ENCODE data around the gene MEFV. TPM values are rescaled to one million over a fixed set of nuclear protein-coding genes. Genes with fewer than 3 reads are reported as not detected.
"Not testable (repeated sequence)": the region's sequence is repeated elsewhere in the genome, so short reads cannot be mapped to it uniquely, and the experiment has no call there.

MEFV gene
- total RNA-seq, 1 donor from 2014 or later: 0.25 TPM

DNA sequence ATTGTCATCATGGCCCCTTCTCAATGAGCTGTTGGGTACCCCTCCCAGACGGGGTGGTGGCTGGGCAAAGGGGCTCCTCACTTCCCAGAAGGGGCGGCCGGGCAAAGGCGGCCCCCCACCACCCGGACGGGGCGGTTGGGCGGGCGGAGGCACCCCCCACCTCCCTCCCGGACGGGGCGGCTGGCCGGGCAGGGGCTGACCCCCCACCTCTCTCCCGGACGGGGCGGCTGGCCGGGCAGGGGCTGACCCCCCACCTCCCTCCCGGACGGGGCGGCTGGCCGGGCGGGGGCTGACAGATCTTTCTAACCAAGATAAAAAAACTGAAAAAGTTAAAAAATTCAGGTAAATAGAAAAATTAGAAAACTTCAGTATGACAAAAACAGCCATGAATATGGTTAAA, 14.8 kb upstream of the MEFV start:
- intact Hi-C loops (cut with micrococcal nuclease): not testable (repeated sequence)

DNA sequence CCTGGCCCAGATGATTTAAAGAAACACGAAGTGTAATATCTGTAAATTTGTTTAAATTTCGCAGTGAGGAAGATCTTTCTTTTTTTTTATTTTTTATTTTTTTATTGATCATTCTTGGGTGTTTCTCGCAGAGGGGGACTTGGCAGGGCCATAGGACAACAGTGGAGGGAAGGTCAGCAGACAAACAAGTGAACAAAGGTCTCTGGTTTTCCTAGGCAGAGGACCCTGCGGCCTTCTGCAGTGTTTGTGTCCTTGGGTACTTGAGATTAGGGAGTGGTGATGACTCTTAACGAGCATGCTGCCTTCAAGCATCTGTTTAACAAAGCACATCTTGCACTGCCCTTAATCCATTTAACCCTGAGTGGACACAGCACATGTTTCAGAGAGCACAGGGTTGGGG, 14.3 kb upstream of the MEFV start:
- intact Hi-C loops (cut with micrococcal nuclease): not testable (repeated sequence)

DNA sequence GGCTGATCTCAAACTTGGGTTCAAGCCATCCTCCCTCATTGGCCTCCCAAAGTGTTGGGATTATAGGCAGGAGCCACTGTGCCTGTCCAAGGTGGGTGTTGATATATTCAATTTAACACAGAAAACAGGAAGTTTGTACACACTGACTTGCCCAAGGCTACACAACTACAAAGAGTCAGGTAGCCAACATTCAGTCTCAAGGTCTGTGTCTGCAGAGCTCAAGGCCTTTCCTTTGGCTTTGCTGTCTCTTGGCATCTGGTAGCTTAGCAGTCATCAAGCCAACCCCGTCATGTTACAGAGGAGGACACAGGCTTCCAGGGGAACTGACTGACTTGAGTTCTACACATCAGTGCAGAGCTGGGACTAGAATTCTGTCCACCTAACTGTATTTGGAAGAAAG, 11.9 kb upstream of the MEFV start:
- intact Hi-C loops (cut with micrococcal nuclease): no loop called here

DNA sequence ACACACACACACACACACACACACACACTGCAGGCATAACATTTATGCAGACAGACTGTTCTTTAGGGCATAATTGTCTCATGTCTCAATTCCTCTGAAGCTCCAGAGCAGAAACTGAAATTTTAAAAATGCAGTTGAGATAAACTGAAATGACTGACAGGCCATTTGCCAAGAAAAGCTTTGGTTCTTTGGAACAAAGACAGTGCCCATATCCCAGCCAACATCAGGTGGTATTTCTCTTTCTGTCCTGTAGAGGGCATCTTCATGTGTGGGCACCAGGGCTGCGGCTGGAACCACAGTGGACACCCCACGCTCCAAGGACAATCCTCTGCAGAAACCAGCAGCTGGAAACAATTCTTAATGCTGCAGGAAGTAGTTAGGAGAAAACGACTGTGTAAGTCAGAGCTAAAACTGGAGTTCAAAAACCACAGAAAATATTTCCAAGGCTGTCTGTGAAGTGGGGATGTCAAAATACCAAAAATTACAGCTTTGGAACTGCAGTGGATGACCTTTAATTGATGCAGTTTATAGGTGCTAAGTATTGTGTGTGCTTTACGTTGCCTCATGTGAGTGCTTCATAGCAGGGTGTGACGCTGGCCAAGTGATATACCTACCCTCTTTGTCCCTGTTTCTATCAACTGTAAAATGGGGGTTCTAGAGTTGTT, 10.6 kb upstream of the MEFV start:
- intact Hi-C loops (cut with micrococcal nuclease): no loop called here

- intact Hi-C loops (cut with micrococcal nuclease): loop anchor here (1.0 to 5.0 kb wide), 5 partner anchors 19 to 236 kb away; partner anchors contain the start of genes TIGD7, ZNF200, ZNF263 and ZNF75A
Measured at GRCh38 chr16:3264137-3265036, 8.0 kb upstream of the MEFV start.

DNA sequence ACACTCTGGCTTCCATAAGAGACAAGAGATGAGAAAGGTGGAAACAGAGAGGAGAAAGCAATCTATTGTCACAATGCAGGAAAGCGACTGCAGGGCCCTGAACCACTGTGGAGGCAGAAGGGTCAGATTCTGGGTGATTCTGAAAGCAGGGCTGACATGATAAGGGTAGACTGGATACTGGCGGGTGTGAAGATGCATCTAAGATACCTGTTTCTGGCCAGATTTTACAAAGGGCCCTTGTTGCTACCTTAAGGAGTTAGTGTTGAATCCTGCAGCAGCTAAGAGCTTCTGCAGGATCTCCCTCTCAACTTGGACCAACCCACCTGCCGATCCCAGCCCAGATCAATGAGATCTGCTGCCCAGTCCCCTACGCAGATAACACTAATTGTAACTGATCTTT, 6.1 kb upstream of the MEFV start:
- intact Hi-C loops (cut with micrococcal nuclease): loop anchor here (5.0 kb wide), 1 partner anchor 195 kb away; no protein-coding TSS in a partner anchor

DNA sequence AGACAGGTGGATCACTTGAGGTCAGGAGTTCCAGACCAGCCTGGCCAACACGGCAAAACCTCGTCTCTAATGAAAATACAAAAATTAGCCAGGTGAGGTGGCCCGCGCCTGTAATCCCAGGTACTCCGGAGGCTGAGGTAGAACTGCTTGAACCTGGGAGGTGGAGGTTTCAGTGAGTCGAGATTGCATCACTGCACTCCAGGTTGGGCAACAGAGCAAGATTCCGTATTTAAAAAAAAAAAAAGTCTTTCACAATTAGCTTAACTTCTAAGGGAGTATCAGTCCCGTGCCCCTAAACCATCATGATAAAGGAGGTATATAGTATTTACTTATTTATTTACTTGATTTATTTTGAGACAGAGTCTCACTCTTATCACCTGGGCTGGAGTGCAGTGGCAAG, 3.4 kb upstream of the MEFV start:
- intact Hi-C loops (cut with micrococcal nuclease): loop anchor here (5.0 kb wide), 1 partner anchor 197 kb away; no protein-coding TSS in a partner anchor

DNA sequence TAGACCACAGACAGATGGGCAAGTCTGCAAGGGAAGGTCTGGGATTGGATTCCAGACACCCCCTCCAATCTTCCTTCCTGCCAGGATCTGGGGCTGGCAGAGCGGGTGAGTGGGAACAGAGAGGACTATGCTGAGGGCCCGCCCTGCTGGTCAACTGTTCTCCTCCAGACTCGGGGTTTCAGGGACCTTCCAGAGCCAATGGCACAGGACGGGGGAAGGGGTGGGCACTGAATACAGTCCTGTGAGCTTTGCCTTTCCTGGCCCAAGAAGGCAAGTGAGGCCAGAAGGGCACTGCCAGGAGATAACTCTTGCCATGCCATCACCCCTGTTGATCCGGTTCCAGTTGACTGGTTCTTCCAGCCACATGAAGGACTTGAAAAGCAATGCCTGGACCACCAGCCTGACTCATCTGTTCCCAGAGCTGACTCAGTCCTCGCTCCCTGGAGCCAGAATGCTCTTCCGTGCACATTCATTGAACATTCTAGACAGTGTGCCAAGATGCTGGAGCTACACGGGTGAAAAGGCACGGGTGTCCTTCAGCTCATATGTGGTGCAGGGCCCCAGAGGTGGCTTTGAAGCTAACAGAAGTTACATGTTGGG, 533 bp upstream of the MEFV start:
- intact Hi-C loops (cut with micrococcal nuclease): no loop called here

GRCh38 chr16:3254309-3254708, 2.1 kb downstream of the MEFV start:
- intact Hi-C loops (cut with micrococcal nuclease): no loop called here

DNA sequence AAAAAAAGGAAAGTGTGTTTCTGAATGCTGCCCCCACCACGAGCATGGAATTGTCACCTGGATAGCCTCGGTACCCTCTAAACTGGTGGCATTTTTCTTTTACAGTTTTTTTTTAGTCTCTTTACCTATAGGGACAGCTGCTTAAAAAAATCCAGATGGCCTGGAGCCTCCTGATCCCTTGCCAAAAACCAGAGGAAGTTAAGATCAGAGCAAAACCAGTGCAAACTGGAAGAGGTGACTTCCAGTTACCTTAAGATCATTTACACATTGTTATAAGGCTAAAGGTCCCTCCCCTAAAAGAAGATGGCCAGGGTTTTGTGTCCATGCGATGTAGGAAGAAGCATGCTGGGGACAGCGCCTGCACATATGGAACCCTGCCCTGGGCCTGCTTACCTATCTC, 3.5 kb downstream of the MEFV start:
- intact Hi-C loops (cut with micrococcal nuclease): no loop called here

- intact Hi-C loops (cut with micrococcal nuclease): no loop called here
Measured at GRCh38 chr16:3249451-3249850, 7.0 kb downstream of the MEFV start.

GRCh38 chr16:3249020-3249419, 7.4 kb downstream of the MEFV start:
- intact Hi-C loops (cut with micrococcal nuclease): no loop called here

DNA sequence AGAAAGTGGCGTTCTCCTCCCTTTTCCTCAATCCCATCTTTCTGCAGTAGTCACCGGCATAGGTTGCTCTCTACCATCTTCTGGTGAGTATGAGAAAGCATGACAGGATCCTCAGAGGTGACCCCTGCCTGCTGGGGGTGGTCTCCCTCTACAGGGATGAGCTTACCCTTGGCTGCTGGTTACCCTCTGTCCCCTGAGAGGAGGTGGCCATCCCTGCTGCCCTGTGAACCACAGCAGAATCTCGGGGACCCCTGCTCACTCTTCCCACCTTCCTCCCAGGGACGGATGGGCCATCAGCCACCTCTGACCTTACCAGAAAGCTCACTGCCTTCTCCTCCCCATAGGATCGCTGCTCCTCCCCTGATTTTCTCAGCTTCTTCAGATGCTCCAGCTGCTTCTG, 7.8 kb downstream of the MEFV start:
- intact Hi-C loops (cut with micrococcal nuclease): no loop called here

DNA sequence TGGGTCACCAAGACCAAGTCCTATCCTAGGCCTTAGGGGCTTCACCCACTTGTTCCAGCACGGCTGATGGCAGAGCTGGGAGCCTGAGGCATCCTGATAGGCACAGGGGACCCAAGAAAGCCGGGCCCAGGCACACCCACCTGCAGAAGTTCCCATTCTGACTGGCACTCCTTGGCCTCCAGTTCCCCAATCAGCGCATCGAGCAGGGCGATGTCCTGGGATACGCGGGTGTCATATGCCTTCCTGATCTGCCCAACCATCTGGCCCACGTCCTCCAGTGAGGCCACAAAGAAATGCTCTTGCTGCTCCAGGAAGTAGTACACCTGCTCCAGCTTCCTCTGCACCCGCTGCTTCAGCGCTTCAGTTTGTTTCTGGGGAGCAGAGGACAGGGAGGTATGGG, 9.6 kb downstream of the MEFV start:
- intact Hi-C loops (cut with micrococcal nuclease): no loop called here

- intact Hi-C loops (cut with micrococcal nuclease): no loop called here
Measured at GRCh38 chr16:3246002-3246401, 10.4 kb downstream of the MEFV start.

DNA sequence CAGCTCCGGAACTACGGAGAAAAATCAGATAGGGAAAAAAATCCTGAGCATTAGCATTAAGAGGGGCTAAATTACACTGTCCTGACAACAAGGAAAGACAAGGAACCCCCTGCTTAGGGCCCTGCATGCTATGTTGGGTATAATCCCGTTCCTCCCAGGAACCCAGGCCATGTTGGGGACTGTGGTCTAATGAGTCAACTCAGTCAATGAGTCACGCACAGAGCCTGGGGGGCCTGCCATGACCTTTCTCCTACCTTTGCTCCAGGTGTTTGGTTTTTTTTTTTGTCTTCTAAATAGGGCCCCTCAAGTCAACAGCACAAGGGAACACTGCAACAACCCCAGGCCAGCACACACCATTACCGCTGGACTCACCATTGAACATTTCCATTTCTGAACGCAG, 12.6 kb downstream of the MEFV start:
- intact Hi-C loops (cut with micrococcal nuclease): no loop called here

GRCh38 chr16:3242709-3243108, 13.7 kb downstream of the MEFV start:
- intact Hi-C loops (cut with micrococcal nuclease): no loop called here

- intact Hi-C loops (cut with micrococcal nuclease): no loop called here
Measured at GRCh38 chr16:3241761-3242160, 14.7 kb downstream of the MEFV start.

DNA sequence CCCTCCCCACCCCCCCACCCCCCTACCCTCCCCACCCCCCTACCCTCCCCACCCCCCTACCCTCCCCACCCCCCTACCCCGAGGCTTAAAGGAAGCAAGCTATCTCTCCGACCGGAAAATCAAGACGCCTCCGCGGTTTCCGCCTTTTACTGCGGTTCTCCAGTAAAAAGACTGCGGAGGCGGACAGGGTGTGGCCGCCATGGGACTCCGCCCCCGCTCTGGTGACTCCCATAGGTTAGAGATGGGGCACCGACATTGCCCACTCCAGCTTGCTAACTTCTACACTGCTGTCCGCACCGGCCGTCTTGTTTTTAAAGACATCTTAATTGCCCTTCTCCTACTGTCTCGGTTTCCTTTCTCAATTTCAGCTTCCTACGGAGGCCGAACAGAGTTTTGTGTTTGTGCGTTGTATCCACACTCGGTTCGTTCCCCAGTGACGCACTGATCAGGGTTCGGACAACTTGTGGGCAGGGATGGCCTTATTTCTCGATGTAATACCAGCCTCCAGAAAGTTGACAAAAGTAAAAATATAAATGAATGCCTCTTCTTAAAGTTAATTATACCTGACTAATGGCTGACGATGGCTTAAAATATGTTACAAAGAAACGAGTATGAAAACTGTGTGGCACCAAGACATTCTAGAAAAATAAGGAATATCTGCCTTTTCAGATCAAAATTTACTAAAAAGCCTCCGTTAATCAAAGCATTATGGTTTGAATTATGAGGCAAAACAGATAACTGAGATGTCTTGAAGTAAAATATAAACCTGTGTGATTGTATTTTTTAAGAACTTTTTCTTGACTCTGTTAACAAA, 20.4 kb downstream of the MEFV start:
- intact Hi-C loops (cut with micrococcal nuclease): loop anchor here (1.0 to 2.0 kb wide), 4 partner anchors 28 to 165 kb away; partner anchors contain the start of genes TIGD7, ZNF174, ZNF263 and ZNF75A

GRCh38 chr16:3234857-3235561, 21.4 kb downstream of the MEFV start, which contains the start of gene ZNF200:
Gene ZNF200 (minus strand): TSS chr16:3235158. CDS start chr16:3233755, 1,403 bp downstream.
- intact Hi-C loops (cut with micrococcal nuclease): loop anchor here (1.0 to 2.0 kb wide), 4 partner anchors 29 to 166 kb away; partner anchors contain the start of genes TIGD7, ZNF174, ZNF263 and ZNF75A
